H1 (cell line): ENCODE results near the gene HSD11B1. TPM values are rescaled to one million over a fixed set of nuclear protein-coding genes. Genes with fewer than 3 reads are reported as not detected.

Source experiments
- CTBP2 ChIP-seq: IDR thresholded peaks from 2 replicates; pipeline ENCODE4 v1.7.0; 2011; ENCODE audit warnings: borderline replicate concordance, mild to moderate bottlenecking, moderate library complexity, mixed read lengths, low read length; ENCODE audit not compliant: insufficient read depth, insufficient read length
- GTF2F1 ChIP-seq: IDR thresholded peaks from 2 replicates; pipeline ENCODE4 v1.6.1; 2012; ENCODE audit warnings: low read depth, low read length, improper control_type of control experiment, borderline replicate concordance
- KDM1A ChIP-seq: fragments of 200-600, 300-600 bp; sonication (generic); IDR thresholded peaks from 2 replicates; pipeline ENCODE4 v1.7.1; 2016; ENCODE audit warnings: mild to moderate bottlenecking, low read length, borderline replicate concordance
- TAF7 ChIP-seq: optimal IDR thresholded peaks from 2 replicates; pipeline ENCODE3; 2011; ENCODE audit warnings: low read depth, mild to moderate bottlenecking, inconsistent platforms, low read length, moderate library complexity, borderline replicate concordance
- polyA plus RNA-seq, 7 experiments: library from polyadenylated mRNA; depleted of rRNA in 3 of 7; stranded (reverse) in 5 of 7; unstranded in 2 of 7; fragments of >200 nt in 5 of 7; fragments of 200-250 nt in 2 of 7; gene quantifications; 1 replicate in 5 of 7; 2 replicates in 1 of 7; 4 replicates in 1 of 7; pipeline versions ENCODE4 v1.2.1 to v1.2.3, GENCODE V29; 2011 to 2013; ENCODE audit warnings: missing spikeins in 2 of 7, mixed read lengths in 2 of 7
- total RNA-seq: library from RNA; stranded (reverse); fragmentation: NEBNext Ultra II Directional; extraction: Animal tissue kit (Norgen Biotek cat#: 25700); gene quantifications from 2 replicates; pipeline ENCODE4 v1.2.1, GENCODE V29; 2021

The HSD11B1 gene
- total and polyA plus RNA-seq, 2 of the 8 experiments (the other 6 are each of a cell fraction or from before 2014, with no cell fraction given), result not detected

- TF ChIP-seq GTF2F1 (no peak), CTBP2 (no peak), TAF7 (no peak), KDM1A (no peak)
Observed at GRCh38 chr1:209720826-209721225, 16.2 kb downstream of the HSD11B1 start (continued).
